Brain pericyte (primary cell): ENCODE results near the gene ABCF1.
"Not testable (repeated sequence)": the region's sequence is repeated elsewhere in the genome, so short reads cannot be mapped to it uniquely, and the experiment has no call there.

Experiments
- DNase-seq: peaks from one replicate; pipeline ENCODE4 v3.0.0-alpha.2; 2012; ENCODE audit warnings: low read depth, low spot score

The ABCF1 gene

DNA sequence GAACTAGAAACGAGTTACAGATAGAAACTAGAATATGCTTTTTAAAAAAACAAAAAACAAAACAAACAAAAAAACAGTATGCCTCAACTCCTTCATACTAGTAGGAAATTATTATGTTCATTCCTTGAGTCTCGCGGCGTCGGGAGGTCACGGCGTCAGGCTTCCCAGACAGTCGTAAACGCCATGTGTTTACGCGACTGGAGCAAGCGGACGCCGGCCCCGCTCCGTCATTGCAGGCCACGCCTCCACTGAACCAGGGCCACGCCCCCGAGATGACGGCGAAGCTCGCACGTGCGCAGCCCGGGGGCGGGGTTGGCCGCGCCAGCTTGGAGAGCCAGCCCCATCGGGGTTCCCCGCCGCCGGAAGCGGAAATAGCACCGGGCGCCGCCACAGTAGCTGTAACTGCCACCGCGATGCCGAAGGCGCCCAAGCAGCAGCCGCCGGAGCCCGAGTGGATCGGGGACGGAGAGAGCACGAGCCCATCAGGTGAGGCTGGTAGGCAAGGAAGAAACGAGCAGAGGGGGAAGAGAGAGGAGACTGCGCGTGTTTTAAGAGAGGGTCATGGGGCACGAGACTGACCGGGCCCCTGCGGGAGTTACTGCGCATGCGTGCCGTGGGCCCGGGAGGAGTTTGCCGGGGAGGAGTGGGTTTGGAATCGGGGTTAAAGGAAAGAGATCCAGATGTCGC, at the start of gene ABCF1:
Gene ABCF1 (plus strand): TSS at position 368 of the 687 bp plus-strand sequence. CDS start 46 bp downstream, at position 414.
- peak; percentile 93 for DNase-seq

DNA sequence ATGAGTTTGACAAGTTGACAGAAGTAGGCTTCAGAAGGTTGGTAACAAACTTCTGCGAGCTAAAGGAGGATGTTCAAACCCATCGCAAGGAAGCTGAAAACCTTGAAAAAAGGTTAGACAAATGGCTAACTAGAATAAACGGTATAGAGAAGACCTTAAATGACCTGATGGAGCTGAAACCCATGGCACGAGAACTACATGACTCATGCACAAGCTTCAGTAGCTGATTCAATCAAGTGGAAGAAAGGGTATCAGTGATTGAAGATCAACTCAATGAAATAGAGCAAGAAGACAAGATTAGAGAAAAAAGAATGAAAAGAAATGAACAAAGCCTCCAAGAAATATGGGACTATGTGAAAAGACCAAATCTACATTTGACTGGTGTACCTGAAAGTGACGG, 49.3 kb upstream of the ABCF1 start:
- not testable (repeated sequence) for DNase-seq

DNA sequence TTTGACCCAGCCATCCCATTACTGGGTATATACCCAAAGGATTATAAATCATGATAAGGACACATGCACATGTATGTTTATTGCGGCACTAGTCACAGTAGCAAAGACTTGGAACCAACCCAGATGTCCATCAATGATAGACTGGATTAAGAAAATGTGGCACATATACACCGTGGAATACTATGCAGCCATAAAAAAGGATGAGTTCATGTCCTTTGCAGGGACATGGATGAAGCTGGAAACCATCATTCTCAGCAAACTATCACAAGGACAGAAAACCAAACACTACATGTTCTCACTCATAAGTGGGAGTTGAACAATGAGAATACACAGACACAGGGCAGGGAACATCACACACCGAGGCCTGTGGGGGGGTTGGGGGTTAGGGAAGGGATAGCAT, 44.8 kb upstream of the ABCF1 start:
- DNase-seq = not testable (repeated sequence)

DNA sequence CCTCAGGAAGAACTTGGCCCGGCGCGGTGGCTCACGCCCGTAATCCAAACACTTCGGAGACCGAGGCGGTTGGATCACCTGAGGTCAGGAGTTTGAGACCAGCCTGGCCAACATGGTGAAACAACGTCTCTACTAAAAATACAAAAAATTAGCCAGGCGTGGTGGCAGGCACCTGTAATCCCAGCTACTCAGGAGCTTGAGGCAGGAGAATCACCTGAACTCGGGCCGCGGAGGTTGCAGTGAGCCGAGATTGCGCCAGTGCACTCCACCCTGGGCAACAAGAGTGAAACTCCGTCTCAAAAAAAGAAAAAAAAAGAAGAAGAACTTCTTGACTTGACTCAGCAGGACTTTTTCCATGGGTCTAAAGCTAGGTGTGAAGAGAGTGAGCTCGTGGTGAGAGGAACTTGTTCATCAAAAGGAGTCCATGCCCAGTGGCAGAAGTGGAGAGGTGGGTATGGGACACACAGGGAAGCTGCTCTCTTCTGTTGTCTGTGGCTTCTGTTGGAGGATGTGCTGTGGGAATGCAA, 41.8 kb upstream of the ABCF1 start:
- DNase-seq = not testable (repeated sequence)

DNA sequence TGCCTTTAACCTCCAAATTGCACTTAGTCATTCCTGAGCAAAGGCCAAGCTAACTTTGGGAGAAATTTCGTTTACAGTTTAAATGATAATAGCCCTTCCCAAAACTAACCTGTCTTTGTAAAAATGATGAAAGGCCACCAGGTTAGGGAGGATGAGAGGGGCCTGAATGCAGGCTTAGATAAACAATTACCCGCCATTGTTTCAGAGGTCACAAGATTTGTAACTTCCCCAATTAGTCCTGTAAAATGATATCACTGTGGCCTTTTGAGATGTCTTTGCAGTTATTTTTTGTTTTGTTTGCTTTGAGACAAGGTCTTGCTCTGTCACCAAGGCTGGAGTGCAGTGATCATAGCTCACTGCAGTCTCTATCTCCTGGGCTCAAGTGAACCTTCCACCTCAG, 41.2 kb upstream of the ABCF1 start:
- no peak for DNase-seq

DNA sequence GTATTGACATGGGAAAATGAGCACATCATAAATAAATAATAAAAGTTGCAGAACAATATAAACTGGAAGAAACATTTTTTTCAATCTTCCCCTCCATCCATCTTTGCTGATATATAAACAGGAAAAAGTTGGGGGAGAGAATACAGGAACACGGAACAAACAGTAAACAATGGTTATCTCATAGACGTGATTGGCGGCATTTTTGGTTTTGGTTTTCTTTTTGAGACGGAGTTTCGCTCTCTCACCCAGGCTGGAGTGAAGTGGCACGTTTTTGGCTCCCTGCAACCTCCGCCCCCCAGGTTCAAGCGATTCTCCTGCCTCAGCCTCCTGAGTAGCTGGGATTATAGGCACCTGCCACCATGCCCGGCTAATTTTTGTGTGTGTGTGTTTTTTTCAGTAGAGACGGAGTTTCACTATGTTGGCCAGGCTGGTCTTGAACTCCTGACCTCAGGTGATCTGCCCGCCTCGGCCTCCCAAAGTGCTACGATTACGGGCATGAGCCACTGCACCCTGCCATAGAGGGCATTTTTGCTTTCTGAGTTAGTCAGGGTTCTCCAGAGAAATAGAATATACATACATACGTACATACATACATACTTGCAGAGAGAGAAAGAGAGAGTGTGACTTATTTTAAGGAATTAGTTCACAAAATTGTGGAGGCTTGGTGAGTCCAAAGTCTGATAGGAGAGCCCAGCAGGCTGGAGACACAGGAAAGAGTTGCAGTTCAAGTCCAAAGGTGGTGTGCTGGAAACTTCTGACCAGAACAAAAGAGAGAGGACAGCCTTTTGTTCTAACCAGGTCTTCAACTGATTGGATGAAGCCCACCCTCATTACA, 37.6 kb upstream of the ABCF1 start:
- DNase-seq = no peak

DNA sequence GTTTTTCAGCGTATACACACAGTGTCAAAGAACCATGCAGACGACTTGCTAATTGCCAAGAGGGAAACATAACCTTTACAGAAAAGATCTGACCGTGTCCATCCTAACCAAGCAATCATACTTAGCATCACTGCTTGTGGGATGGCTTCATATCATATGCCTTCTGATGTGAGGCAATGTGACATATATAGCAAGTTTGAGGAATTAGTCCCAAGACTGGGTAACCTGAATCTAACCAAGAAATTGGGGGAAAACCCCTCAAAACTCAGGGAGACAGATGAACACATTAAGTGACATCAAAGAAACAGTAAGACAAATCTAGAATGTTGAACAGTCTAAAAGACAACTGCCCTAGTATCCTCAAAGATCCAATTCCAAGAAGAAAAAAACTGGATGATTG, 33.3 kb upstream of the ABCF1 start:
- DNase-seq = no peak

DNA sequence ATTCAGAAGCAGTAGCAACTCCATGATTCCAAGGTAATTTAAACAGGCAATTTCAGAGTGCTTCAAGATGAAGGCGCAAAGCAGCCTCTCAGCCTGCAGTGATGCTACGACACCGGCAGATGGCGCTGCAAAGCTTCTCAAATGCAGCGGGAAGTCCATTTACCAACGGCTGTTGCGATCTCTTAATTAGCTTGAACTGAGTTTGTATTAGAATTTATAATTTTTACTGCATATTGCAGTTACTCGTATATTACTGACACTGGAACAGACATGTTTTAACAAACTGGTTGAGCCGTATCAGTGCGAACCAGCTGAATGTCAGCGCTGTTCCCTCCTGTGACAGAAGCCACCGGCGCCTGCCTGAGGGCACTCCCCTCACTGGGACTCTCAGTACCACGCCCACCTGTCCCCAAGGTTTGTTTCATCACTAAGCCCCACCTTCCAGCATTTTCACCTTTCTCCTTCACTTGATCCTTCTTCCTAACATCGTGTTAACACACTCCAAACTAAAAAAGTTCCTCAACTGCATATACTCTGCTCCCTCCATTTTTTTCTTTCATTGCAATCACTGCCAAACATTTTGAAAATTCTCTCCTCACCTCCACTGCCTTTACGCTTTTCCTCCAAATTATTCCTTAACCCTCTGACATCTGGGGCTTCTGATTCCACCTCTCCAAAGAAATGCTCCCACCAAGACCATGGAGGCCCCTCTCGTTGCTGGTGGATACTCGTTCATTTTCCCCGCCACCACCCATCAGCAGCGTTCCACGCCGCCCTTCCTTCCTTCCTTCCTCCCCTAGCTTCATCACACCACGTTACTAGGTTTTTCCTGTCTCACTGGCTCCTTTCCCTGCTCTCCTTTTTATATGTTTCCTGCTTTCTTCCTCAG, 29.5 kb upstream of the ABCF1 start:
- peak; percentile 55 for DNase-seq

DNA sequence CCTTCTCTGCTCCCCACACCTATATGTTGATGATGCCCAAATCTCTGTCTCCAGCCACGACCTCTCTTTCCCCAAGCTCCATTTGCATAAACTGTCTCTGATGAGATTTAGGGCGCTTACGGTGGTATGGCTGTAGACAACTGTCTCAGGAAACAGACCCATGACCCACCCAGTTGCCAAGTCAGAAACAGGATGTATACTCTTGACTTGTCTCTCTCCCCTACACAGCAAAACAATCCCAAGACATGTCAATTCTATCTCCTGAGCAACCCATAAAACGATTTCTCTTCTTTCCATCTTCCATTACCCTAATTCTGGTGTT, 28.9 kb upstream of the ABCF1 start:
- no peak for DNase-seq

DNA sequence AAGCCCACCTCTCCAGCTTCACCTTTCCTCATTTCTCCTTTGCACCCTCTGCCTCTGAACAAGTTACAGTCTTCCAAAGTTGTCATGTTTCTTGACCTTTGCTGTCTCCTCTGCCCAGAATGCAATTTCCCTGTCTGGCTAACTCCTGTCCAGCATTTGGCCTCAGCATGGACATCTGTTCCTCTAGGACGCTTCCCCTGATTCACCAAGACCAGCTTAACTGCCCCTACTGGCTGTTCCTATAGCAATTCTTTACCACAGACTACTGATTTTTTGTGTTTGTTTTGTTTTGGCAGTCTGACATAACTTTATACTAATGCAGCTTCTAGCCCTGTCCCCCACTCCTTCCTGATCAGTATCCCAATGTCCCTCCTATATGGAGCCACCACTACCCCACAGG, 28.3 kb upstream of the ABCF1 start:
- no peak for DNase-seq

DNA sequence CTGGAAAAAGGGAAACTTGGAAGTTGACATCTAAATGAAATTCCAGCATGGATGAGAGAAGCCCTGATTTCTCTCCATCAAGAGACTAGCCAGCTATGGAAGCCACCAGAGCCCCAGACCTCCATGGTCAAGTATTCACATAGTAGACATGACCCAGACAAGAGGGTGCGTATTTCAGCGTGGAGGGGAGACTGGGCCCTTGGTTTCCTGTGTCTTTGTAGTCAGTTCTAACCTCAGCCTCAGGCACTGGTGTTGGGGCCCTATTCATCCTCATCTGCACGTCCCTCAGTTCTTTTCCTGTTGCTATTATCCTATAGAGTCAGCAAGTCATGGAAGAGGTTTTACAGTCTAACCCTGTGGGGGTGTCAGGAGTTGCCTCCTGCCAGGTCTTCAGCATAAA, 27.4 kb upstream of the ABCF1 start:
- DNase-seq = no peak

DNA sequence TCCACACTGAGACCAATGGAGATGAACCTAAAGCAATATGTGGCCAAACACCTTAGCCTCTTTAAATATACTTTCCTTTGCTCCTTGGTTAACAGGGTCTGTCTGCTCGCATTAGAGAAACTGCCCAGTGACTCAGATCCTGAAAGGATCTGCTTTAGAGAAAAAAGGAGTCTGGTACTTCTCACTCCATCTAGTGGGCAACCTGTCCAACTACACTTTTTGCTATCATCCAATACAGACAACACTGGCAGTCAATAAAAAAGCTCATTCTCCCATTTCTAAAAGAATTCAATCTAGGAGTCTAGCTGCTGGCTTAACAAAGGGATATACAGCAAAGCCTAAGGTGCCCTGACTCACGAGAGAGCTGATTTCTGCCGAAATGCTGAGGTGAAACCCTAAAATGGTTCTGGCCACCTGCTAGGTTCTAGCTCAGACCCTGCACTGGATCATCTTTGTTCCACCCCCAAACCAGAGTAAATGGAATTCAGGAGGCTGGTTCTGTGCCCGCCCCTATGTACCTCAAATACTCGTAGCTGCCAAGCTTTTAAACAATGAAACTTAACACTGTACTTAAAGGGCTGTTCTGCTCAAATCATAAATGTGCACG, 26.5 kb upstream of the ABCF1 start:
- DNase-seq = no peak

DNA sequence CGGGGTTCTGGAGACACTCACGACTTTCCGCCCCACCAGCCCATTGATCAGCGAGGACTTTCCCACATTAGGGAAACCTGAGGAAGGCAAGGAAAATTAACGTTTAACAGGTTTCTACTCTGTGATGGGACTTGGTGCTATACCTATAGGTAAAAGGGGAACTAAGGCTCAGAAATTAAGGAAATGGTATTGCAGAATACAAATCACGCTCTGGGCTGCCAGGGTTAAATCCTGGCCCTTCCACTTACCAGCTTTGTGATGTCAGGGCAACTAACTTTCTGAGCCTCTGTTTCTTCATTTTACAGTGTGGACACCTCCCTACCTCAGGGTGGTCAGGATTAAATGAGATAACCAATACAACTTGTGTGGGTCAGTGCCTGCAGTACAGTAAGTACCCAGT, 23.8 kb upstream of the ABCF1 start:
- DNase-seq = no peak

DNA sequence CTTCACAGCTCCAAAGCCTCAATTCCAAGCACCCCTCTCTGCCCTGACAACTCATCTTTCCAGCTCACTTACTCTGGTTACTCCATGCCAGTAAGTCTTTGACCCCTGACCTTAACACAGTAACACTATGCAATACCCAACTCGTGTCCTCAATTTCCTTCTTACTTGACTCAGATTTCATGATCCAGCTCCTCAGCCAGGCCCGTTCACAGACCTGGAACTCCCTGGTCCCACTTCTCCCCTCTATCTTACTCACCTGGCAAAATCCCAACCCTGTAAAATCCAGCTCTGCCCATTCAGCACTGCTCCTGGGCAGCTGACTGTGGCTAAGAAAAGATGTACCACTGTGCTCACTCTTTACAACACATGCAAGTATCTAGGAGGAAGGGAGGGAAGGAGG, 22.9 kb upstream of the ABCF1 start:
- DNase-seq = no peak

DNA sequence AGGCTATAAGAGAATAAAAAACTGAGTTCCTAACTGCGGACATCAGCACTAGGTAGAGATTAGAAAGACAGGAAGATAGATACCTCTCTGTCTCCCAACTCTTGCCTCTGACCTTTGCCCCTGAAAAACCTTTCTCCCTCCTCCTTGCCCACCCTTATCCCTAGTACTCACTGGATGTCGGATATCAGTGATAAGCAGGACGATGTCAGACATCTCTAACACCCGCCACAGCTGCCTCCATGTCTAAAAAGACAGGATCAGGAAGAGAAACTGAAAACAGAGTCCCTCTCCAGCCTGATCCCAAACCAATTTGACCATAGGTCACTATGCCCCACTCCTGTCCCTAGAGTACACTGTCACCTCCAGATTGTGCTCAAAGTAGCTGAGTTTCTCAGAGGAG, 16.8 kb upstream of the ABCF1 start:
- no peak for DNase-seq

DNA sequence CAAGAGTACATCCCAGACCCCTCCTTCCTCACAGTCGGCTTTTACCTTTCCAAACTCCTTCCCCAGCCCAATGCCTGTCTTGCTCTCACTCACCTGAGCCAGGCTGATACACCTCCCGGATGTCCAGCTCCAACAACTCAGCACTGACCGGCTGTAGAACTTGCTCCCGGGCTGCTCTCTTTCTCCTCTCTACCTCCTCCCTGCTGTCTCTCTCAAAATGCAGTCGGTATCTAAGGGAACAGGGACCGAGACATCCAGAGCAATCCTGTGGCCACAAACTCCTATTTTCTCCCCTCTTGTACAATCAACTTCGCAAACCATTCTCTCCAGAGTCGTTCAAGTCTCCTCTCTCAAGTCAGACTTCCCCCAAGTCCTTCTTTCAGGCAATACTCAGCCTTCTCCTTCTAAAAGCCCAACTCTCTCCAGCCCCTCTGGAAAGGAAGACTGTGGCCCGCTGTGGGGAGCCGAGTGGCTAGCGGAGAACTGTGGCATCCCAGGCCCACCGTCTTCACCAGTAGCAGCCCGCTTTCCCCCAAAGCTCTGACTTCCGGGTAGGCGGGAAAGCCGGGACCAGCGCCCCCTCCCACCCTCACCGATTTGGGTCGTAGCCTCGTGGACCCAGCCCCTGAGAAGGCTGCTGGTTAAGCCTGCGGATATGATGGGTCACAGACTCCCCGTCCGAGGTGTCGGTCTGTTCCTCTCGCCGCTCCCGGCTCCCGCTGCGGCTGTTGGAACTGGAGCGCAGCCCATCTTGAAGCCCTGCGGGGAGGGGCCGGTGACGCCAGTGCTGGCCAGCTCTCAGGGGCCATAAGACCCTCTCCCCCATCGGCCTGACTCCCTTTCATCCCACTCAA, 16.1 kb upstream of the ABCF1 start:
- peak; percentile 12 for DNase-seq

DNA sequence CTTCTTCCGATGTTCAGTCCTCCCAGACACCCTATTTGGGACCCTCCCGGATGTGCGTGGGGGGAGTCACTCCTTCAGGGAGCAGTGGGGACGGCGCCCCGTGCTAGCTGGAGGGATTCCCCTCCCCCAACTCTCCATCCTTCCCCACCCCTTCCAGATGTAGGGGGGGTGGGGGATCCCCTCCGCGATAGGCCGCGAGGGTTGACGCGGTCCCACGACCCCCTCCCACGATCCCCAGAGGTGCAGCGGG, 15.5 kb upstream of the ABCF1 start:
- no peak for DNase-seq

DNA sequence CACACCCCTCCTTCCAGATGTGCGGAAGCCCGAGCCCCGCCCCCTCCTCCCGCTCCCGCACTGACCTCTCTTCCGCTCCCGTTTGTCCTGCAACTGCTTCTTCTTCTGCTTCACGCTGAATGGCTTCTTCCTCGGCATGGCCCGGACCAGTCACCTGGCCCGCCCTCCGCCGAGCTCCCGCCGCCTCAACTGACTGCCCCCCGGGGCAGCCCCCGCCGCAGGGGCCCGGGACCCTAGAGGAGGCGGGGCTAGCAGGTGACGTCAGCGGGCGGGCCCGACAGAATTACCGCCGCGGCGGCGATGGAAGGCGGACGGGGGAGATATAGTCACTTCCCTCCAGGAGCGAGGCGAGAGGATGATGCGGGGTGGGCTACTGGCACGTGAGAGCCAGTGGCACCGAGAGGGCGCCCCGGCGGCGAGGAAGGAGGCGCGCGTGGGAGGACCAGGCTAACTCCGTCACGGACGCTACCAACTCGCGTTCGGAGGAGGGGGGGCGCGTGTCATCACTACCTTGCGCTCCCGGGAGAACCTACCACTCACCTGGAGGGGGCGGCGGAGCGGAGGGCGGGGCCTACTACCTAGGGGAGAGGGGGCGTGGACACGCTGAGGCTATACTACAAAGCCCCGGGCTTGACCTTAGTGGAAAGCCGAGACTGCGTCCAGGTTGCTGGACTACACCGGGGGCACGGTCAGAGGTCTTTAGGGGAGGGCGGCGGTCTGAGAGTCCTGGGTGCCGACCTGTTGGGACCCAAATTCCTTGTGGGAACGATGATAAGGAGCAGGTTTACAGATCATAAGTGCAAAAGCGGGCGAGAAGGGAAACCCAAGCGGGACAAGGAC, 15.0 kb upstream of the ABCF1 start, which contains the start of gene GNL1:
Gene GNL1 (minus strand): TSS at position 424 of the 840 bp plus-strand sequence. CDS start 286 bp downstream, at position 138.
- peak; percentile 61 for DNase-seq

DNA sequence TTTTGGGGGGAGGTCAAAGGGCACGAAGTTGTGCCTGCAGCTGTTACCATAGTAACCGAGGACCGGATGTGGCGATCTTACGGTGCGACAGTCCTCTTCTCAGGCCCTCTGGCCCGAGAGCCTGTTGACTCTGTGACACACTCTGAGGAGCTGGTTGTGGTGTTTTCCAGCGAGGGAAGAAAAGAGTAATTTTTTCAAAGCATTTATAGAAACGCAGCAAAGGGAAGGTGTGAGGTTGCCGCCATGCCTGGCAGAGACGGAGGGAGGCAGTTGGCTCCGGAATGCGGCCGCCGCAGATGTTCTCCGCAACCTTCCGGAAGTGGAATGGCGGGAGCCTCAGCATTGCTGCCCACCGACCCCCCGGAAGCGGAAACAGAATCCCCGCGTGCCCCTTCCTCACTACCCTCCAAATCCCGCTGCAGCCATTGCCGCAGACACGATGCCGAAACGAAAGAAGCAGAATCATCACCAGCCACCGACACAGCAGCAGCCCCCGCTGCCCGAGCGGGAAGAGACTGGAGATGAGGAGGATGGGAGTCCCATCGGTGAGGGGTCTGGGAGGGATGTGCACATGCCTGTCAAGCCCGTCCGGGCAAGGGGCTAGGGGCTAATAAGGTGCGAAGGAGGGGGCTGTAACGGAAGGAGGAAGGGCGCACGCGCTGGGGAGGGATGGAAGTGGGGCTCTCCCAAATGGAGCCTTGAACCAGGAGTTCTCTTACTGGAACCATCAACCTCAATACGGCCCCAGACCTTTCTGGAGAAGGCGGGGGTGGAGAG, 14.1 kb upstream of the ABCF1 start, which contains the start of gene PRR3:
Gene PRR3 (plus strand): TSS at position 390 of the 777 bp plus-strand sequence. CDS start 50 bp downstream, at position 440.
- DNase-seq = peak; percentile 69
